ENCODE measurements around the gene RAB11FIP4. TPM values are rescaled to one million over a fixed set of nuclear protein-coding genes. Genes with fewer than 3 reads are reported as not detected.

RAB11FIP4 gene
- total and polyA plus RNA-seq, 4 donors: 5.2 to 19.1 (median 12.8) TPM

DNA sequence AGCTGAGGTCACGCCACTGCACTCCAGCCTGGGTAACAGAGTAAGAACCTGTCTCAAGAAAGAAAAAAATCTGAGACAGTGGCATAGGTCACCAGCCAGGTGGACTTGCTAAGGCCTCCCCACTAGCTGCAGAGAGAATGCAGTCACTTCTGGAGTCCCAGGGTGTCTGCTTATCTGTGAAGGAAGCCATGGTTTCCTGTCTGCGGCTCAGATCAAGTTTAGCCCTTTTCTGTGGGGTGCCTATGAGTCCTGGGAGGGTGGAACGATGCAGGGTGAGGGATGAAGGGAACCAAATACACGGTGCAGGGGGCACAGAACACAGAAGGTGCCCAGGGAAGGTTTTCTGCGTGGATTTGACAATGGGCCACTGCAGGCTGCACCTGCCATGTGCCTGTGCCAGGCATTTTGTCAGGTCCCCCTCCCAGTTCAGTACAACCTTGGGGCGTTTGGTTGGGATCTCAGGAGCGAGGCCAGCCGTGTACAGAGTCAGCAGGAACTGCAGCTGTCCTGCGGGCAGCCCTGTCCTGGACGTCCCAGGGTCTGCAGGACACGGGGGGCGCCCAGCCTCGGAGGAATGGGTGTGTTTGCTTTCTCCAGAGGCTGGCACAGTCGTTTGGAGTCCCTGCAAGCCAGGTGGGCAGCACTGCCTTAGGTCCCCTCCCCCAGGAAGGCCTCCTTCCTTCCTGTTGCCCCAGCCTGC is 41.8 kb downstream of the RAB11FIP4 start:
- H3K27ac ChIP-seq (ENCODE audit: low read depth in 1 of 2, low read length in 1 of 2): no peak overlapping the region
- H3K9ac ChIP-seq (ENCODE audit: insufficient read depth in 1 of 2, low read length in 2 of 2): no peak overlapping the region
- H3K27me3 ChIP-seq (ENCODE audit: control insufficient read depth in 3 of 3, insufficient read depth in 3 of 3, low read length in 2 of 3): no peaks in the 10 kb centered on the region
- DNase-seq (no peak), ATAC-seq (ENCODE audit: insufficient read depth, low FRiP score) (no peak)
- peaks cover 0 to 5% (median 0%) of the 10 kb centered on the region in 4 donors for H3K9me3 ChIP-seq (ENCODE audit: control insufficient read depth in 4 of 4, insufficient read depth in 3 of 4, low read length in 3 of 4)
- peaks cover 0 to 13% (median 5%) of the 10 kb centered on the region in 5 donors for H3K4me1 ChIP-seq (ENCODE audit: control insufficient read depth in 5 of 5, insufficient read depth in 5 of 5, low read length in 5 of 5)
- H3K4me3 ChIP-seq: no peak overlapping the region
- WGBS, 2 donors: 21 to 40% methylated on average over 12 to 14 of the region's 14 CpGs
- TF ChIP-seq, protein P1, sequence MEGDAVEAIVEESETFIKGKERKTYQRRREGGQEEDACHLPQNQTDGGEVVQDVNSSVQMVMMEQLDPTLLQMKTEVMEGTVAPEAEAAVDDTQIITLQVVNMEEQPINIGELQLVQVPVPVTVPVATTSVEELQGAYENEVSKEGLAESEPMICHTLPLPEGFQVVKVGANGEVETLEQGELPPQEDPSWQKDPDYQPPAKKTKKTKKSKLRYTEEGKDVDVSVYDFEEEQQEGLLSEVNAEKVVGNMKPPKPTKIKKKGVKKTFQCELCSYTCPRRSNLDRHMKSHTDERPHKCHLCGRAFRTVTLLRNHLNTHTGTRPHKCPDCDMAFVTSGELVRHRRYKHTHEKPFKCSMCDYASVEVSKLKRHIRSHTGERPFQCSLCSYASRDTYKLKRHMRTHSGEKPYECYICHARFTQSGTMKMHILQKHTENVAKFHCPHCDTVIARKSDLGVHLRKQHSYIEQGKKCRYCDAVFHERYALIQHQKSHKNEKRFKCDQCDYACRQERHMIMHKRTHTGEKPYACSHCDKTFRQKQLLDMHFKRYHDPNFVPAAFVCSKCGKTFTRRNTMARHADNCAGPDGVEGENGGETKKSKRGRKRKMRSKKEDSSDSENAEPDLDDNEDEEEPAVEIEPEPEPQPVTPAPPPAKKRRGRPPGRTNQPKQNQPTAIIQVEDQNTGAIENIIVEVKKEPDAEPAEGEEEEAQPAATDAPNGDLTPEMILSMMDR (IDR thresholded peaks at IDR 0.05; ENCODE audit: control extremely low read depth, extremely low read depth): no peak
- no peaks in the 10 kb centered on the region for H3K36me3 ChIP-seq (ENCODE audit: control insufficient read depth in 4 of 4, insufficient read depth in 4 of 4, low read length in 4 of 4)

DNA sequence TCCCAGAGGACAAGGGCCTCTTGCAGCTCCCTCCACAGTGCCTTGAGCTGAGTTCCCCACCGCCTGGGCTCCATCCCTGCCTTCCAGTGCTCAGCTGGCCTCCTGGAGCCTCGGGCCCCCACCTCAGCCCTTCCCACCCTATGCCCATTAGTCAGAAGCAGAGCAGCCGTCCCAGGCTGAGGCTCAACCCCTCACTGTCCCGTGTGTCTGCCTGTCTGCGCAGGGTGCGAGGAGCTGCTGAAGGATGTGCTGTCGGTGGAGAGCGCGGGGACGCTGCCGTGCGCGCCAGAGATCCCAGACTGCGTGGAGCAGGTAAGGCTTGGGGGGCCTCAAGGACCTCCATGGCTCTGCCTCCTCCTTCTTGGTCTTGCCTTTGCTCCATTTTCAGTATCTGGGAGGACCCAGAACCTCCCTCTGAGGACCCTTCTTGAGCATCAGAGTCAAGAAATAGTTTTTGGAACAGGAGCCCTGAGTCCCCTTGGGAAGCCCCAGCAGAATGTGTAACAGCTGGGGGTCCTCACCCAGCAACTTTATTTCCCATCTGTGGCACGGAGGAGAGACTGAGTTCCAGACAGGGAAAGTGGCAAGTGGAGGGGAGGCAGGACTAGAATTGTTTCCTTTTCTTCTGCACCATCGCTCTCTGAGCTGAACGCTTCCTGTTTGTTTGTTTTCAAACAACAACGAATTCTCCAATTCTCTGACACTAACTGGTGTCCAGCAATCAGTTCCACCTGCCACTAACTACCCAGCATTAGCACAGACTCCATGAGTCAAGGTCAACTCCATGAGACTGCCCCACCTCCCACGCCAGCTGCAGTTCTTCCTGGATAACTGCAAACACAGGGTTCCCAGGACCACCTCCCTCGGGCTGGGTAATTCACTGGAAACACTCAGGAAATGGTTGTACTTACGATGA is 42.6 kb downstream of the RAB11FIP4 start:
- DNase-seq: peak; percentile 51 to 58 (median 55)
- Histone ChIP-seq H3K4me1 (ENCODE audit: control insufficient read depth in 5 of 5, insufficient read depth in 5 of 5, low read length in 5 of 5) (peaks cover 0 to 13% (median 5%) of the 10 kb centered on the region in 5 donors), H3K27ac (ENCODE audit: low read depth in 1 of 2, low read length in 1 of 2) (no peak overlapping the region), H3K9ac (ENCODE audit: insufficient read depth in 1 of 2, low read length in 2 of 2) (no peak overlapping the region), H3K36me3 (ENCODE audit: control insufficient read depth in 4 of 4, insufficient read depth in 4 of 4, low read length in 4 of 4) (no peaks in the 10 kb centered on the region), H3K4me3 (no peak overlapping the region), H3K9me3 (ENCODE audit: control insufficient read depth in 4 of 4, insufficient read depth in 3 of 4, low read length in 3 of 4) (peaks cover 0 to 3% (median 0%) of the 10 kb centered on the region in 4 donors), H3K27me3 (ENCODE audit: control insufficient read depth in 3 of 3, insufficient read depth in 3 of 3, low read length in 2 of 3) (no peaks in the 10 kb centered on the region)
- WGBS, 2 donors: 71 to 72% methylated on average over 21 of the region's 21 CpGs
- TF ChIP-seq, protein P1 (IDR thresholded peaks at IDR 0.05; ENCODE audit: control extremely low read depth, extremely low read depth): no peak
- no peak for ATAC-seq (ENCODE audit: insufficient read depth, low FRiP score)

DNA sequence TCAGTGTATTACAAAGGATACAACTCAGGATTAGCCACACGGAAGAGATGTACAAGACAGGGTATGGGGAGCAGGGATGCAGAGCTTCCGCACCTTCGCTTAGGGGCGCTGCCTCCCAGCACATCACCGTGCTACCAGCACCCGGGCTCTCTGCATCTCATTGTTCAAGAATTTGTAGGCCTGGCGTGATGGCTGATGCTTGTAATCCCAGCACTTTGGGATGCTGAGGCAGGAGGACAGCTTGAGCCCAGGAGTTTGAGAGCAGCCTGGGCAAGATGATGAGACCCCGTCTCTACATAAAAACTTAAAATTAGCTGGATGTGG is 43.2 kb downstream of the RAB11FIP4 start:
- H3K9me3 ChIP-seq (ENCODE audit: control insufficient read depth in 4 of 4, insufficient read depth in 3 of 4, low read length in 3 of 4): peaks cover 0 to 3% (median 0%) of the 10 kb centered on the region in 4 donors
- no peaks in the 10 kb centered on the region for H3K27me3 ChIP-seq (ENCODE audit: control insufficient read depth in 3 of 3, insufficient read depth in 3 of 3, low read length in 2 of 3)
- no peak overlapping the region for H3K27ac ChIP-seq (ENCODE audit: low read depth in 1 of 2, low read length in 1 of 2)
- H3K36me3 ChIP-seq (ENCODE audit: control insufficient read depth in 4 of 4, insufficient read depth in 4 of 4, low read length in 4 of 4): no peaks in the 10 kb centered on the region
- no peak overlapping the region for H3K9ac ChIP-seq (ENCODE audit: insufficient read depth in 1 of 2, low read length in 2 of 2)
- TF ChIP-seq, protein P1 (IDR thresholded peaks at IDR 0.05; ENCODE audit: control extremely low read depth, extremely low read depth): no peak
- H3K4me3 ChIP-seq: no peak overlapping the region
- H3K4me1 ChIP-seq (ENCODE audit: control insufficient read depth in 5 of 5, insufficient read depth in 5 of 5, low read length in 5 of 5): peaks cover 0 to 13% (median 5%) of the 10 kb centered on the region in 5 donors
- DNase-seq: no peak
- WGBS, 2 donors: 79 to 87% methylated on average over 8 of the region's 8 CpGs
- no peak for ATAC-seq (ENCODE audit: insufficient read depth, low FRiP score)

All from lung (tissue), 12 donors.